ENCODE results near the gene NUDCD2. TPM values are rescaled to one million over a fixed set of nuclear protein-coding genes. Genes with fewer than 3 reads are reported as not detected.

The NUDCD2 gene
- total RNA-seq, 1 donor from 2014 or later: 25.1 TPM

- H3K27ac Mint-ChIP-seq (ENCODE audit: unreplicated experiment): peak within 1 kb of the TSS; percentile 98
- no peaks in the 10 kb centered on the region for H3K27me3 Mint-ChIP-seq (ENCODE audit: unreplicated experiment)
- DNase-seq (ENCODE audit: extremely low spot score, unreplicated experiment): peak; percentile 97
- peaks cover 56% of the 10 kb centered on the region for H3K4me1 Mint-ChIP-seq (ENCODE audit: unreplicated experiment)
- no peaks in the 10 kb centered on the region for H3K9me3 Mint-ChIP-seq (ENCODE audit: unreplicated experiment)
- TF ChIP-seq CTCF (IDR thresholded peaks at IDR 0.05): peak; percentile 61
- no peaks in the 10 kb centered on the region for H3K36me3 Mint-ChIP-seq (ENCODE audit: unreplicated experiment)
- peak within 1 kb of the TSS; percentile 95 for H3K4me3 Mint-ChIP-seq (ENCODE audit: unreplicated experiment)
These were observed 45.6 kb upstream of the NUDCD2 start, which contains the start of gene MAT2B for GRCh38 chr5:163505368-163506094. Gene MAT2B, plus strand, starts transcription at chr5:163505619. Its CDS starts 68 bp downstream, at chr5:163505687.

- Mint-ChIP-seq H3K27me3 (ENCODE audit: unreplicated experiment) (no peaks in the 10 kb centered on the region), H3K9me3 (ENCODE audit: unreplicated experiment) (no peaks in the 10 kb centered on the region), H3K4me1 (ENCODE audit: unreplicated experiment) (peaks cover 51% of the 10 kb centered on the region), H3K4me3 (ENCODE audit: unreplicated experiment) (peak overlapping the region; percentile 95), H3K27ac (ENCODE audit: unreplicated experiment) (peak overlapping the region; percentile 98), H3K36me3 (ENCODE audit: unreplicated experiment) (no peaks in the 10 kb centered on the region)
- no peak for DNase-seq (ENCODE audit: extremely low spot score, unreplicated experiment)
- TF ChIP-seq CTCF (IDR thresholded peaks at IDR 0.05): no peak
These were observed 45.1 kb upstream of the NUDCD2 start for GRCh38 chr5:163505049-163505367.

GRCh38 chr5:163504079-163504931 is 44.4 kb upstream of the NUDCD2 start:
- no peaks in the 10 kb centered on the region for H3K9me3 Mint-ChIP-seq (ENCODE audit: unreplicated experiment)
- no peaks in the 10 kb centered on the region for H3K36me3 Mint-ChIP-seq (ENCODE audit: unreplicated experiment)
- H3K27ac Mint-ChIP-seq (ENCODE audit: unreplicated experiment): peak overlapping the region; percentile 98
- no peak for DNase-seq (ENCODE audit: extremely low spot score, unreplicated experiment)
- no peaks in the 10 kb centered on the region for H3K27me3 Mint-ChIP-seq (ENCODE audit: unreplicated experiment)
- H3K4me1 Mint-ChIP-seq (ENCODE audit: unreplicated experiment): peaks cover 44% of the 10 kb centered on the region
- peak overlapping the region; percentile 95 for H3K4me3 Mint-ChIP-seq (ENCODE audit: unreplicated experiment)
- no peak for TF ChIP-seq CTCF (IDR thresholded peaks at IDR 0.05)

- Mint-ChIP-seq H3K4me1 (ENCODE audit: unreplicated experiment) (peaks cover 35% of the 10 kb centered on the region), H3K4me3 (ENCODE audit: unreplicated experiment) (peak overlapping the region; percentile 95), H3K36me3 (ENCODE audit: unreplicated experiment) (no peaks in the 10 kb centered on the region), H3K27me3 (ENCODE audit: unreplicated experiment) (no peaks in the 10 kb centered on the region), H3K27ac (ENCODE audit: unreplicated experiment) (peak overlapping the region; percentile 98), H3K9me3 (ENCODE audit: unreplicated experiment) (no peaks in the 10 kb centered on the region)
- TF ChIP-seq CTCF (IDR thresholded peaks at IDR 0.05): peak; percentile 52
- DNase-seq (ENCODE audit: extremely low spot score, unreplicated experiment): no peak
These were observed 43.5 kb upstream of the NUDCD2 start for GRCh38 chr5:163503106-163504078.
